Trophoblast cell (in vitro differentiated cells and primary cell): ENCODE data around the gene FGD3.

Experiments
- DNase-seq, 2 donors: peaks; one replicate each; pipeline ENCODE4 v3.0.0-alpha.2; 2016
- H2AFZ ChIP-seq: 2 replicates; pipeline ENCODE4 v1.6.1; 2013; ENCODE audit warnings: low read length, moderate library complexity, mild to moderate bottlenecking; ENCODE audit not compliant: insufficient read depth, poor library complexity
- H2AK5ac ChIP-seq: 2 replicates; pipeline ENCODE4 v1.6.1; 2013; ENCODE audit warnings: mild to moderate bottlenecking, low read length
- H2BK120ac ChIP-seq: 2 replicates; pipeline ENCODE4 v1.6.1; 2013; ENCODE audit warnings: low read length, mild to moderate bottlenecking, moderate library complexity; ENCODE audit not compliant: insufficient read depth, poor library complexity
- H2BK12ac ChIP-seq: 2 replicates; pipeline ENCODE4 v1.6.1; 2013; ENCODE audit warnings: mild to moderate bottlenecking, low read length, moderate library complexity
- H2BK5ac ChIP-seq: 2 replicates; pipeline ENCODE4 v1.6.1; 2013; ENCODE audit warnings: low read length, low read depth, moderate library complexity, mild to moderate bottlenecking; ENCODE audit not compliant: poor library complexity
- H3K14ac ChIP-seq: 2 replicates; pipeline ENCODE4 v1.6.1; 2013; ENCODE audit warnings: mild to moderate bottlenecking, low read length
- H3K18ac ChIP-seq: 2 replicates; pipeline ENCODE4 v1.6.1; 2013; ENCODE audit warnings: mild to moderate bottlenecking, low read length
- H3K23ac ChIP-seq: 2 replicates; pipeline ENCODE4 v1.6.1; 2013; ENCODE audit warnings: low read length
- H3K27ac ChIP-seq: 2 replicates; pipeline ENCODE4 v1.5.1; 2013; ENCODE audit warnings: low read depth, mild to moderate bottlenecking, inconsistent platforms, low read length, moderate library complexity
- H3K27me3 ChIP-seq: 2 replicates; pipeline ENCODE4 v1.6.1; 2013; ENCODE audit warnings: inconsistent platforms, mild to moderate bottlenecking, low read length, moderate library complexity; ENCODE audit not compliant: insufficient read depth
- H3K36me3 ChIP-seq, 2 experiments: 1 replicate in 1 of 2; 2 replicates in 1 of 2; pipeline ENCODE4 v1.6.1; 2013; ENCODE audit warnings: low read length in 2 of 2, mild to moderate bottlenecking in 2 of 2, moderate library complexity in 1 of 2; ENCODE audit not compliant: insufficient read depth in 2 of 2, control insufficient read depth in 1 of 2
- H3K4ac ChIP-seq: 2 replicates; pipeline ENCODE4 v1.6.1; 2013; ENCODE audit warnings: low read depth, mild to moderate bottlenecking, low read length, moderate library complexity
- H3K4me1 ChIP-seq, 2 experiments: 1 replicate in 1 of 2; 2 replicates in 1 of 2; pipeline ENCODE4 v1.6.1; 2013; ENCODE audit warnings: low read length in 2 of 2, mild to moderate bottlenecking in 2 of 2, moderate library complexity in 1 of 2; ENCODE audit not compliant: insufficient read depth in 2 of 2, control insufficient read depth in 1 of 2
- H3K4me2 ChIP-seq: 2 replicates; pipeline ENCODE4 v1.6.1; 2013; ENCODE audit warnings: inconsistent platforms, mild to moderate bottlenecking, low read length, moderate library complexity
- H3K4me3 ChIP-seq: 2 replicates; pipeline ENCODE4 v1.5.1; 2013; ENCODE audit warnings: mild to moderate bottlenecking, low read depth, low read length, inconsistent platforms
- H3K79me1 ChIP-seq: one replicate; pipeline ENCODE4 v1.6.1; 2013; ENCODE audit warnings: low read length
- H3K79me2 ChIP-seq: 2 replicates; pipeline ENCODE4 v1.6.1; 2013; ENCODE audit warnings: low read length, mild to moderate bottlenecking; ENCODE audit not compliant: control insufficient read depth, insufficient read depth, poor library complexity
- H3K9ac ChIP-seq: 2 replicates; pipeline ENCODE4 v1.6.1; 2013; ENCODE audit warnings: mild to moderate bottlenecking, low read length
- H3K9me3 ChIP-seq: 2 replicates; pipeline ENCODE4 v1.6.1; 2013; ENCODE audit warnings: low read depth, mild to moderate bottlenecking, control low read depth, inconsistent platforms, low read length; ENCODE audit not compliant: insufficient read depth
- H4K12ac ChIP-seq: 2 replicates; pipeline ENCODE4 v1.6.1; 2013; ENCODE audit warnings: low read depth, mild to moderate bottlenecking, low read length, moderate library complexity
- H4K8ac ChIP-seq: 2 replicates; pipeline ENCODE4 v1.6.1; 2013; ENCODE audit warnings: low read depth, mild to moderate bottlenecking, low read length, moderate library complexity
- H4K91ac ChIP-seq: one replicate; pipeline ENCODE4 v1.6.1; 2013; ENCODE audit warnings: low read depth, mild to moderate bottlenecking, low read length, moderate library complexity
- WGBS: extraction: QIAGEN DNeasy Blood & Tissue Kit; methylation state at CpG from one replicate; pipeline ENCODE4 v1.1.7; 2013; ENCODE audit warnings: missing lambda C conversion rate; ENCODE audit not compliant: insufficient read length, insufficient coverage; ENCODE audit errors: extremely low coverage; 5-methylcytosine and 5-hydroxymethylcytosine counted together

Gene FGD3

GRCh38 chr9:92986176-92987119 is 39.1 kb downstream of the FGD3 start:
- Histone ChIP-seq H3K9me3 (peaks cover 7% of the 10 kb centered on the region), H4K8ac (no peak overlapping the region), H3K4me1 (peaks cover 6 to 7% of the 10 kb centered on the region in 2 experiments), H3K23ac (no peak overlapping the region), H3K4ac (no peak overlapping the region), H3K27ac (no peak overlapping the region), H2AK5ac (no peak overlapping the region), H2AFZ (no peak overlapping the region), H3K18ac (no peak overlapping the region), H3K14ac (no peak overlapping the region), H3K4me2 (no peak overlapping the region), H3K36me3 (peaks cover 0 to 2% of the 10 kb centered on the region in 2 experiments), H4K12ac (no peak overlapping the region), H3K27me3 (no peaks in the 10 kb centered on the region), H2BK12ac (no peak overlapping the region), H2BK5ac (no peak overlapping the region), H3K9ac (no peak overlapping the region), H4K91ac (no peak overlapping the region), H3K79me2 (peaks cover 2% of the 10 kb centered on the region), H3K4me3 (no peak overlapping the region), H2BK120ac (no peak overlapping the region), H3K79me1 (peaks cover 10% of the 10 kb centered on the region)
- WGBS: no CpG with 5 or more reads among the region's 6 CpGs
- DNase-seq: peak in 1 of 2 donors; percentile 57

- no peak overlapping the region for H2AK5ac ChIP-seq
- H3K79me2 ChIP-seq: peaks cover 2% of the 10 kb centered on the region
- H2BK120ac ChIP-seq: peak overlapping the region; percentile 98
- peak overlapping the region; percentile 97 for H4K91ac ChIP-seq
- peak overlapping the region; percentile 89 for H4K8ac ChIP-seq
- peak overlapping the region; percentile 85 for H3K14ac ChIP-seq
- H3K23ac ChIP-seq: no peak overlapping the region
- H3K18ac ChIP-seq: peak overlapping the region; percentile 74
- H2BK12ac ChIP-seq: peak overlapping the region; percentile 50
- peaks cover 0 to under 1% of the 10 kb centered on the region in 2 experiments for H3K36me3 ChIP-seq
- peak overlapping the region; percentile 65 for H4K12ac ChIP-seq
- peaks cover 10% of the 10 kb centered on the region for H3K79me1 ChIP-seq
- peak; percentile 20 to 69 for DNase-seq
- H3K4ac ChIP-seq: no peak overlapping the region
- no CpG with 5 or more reads among the region's 1 CpG for WGBS
- no peaks in the 10 kb centered on the region for H3K27me3 ChIP-seq
- no peak overlapping the region for H3K4me3 ChIP-seq
- H2BK5ac ChIP-seq: peak overlapping the region; percentile 96
- H2AFZ ChIP-seq: no peak overlapping the region
- H3K4me2 ChIP-seq: no peak overlapping the region
- no peak overlapping the region for H3K9ac ChIP-seq
- H3K9me3 ChIP-seq: peaks cover 7% of the 10 kb centered on the region
- peaks cover 6 to 11% of the 10 kb centered on the region in 2 experiments for H3K4me1 ChIP-seq
- H3K27ac ChIP-seq: peak overlapping the region; percentile 59
Observed at GRCh38 chr9:92988215-92988768, 41.0 kb downstream of the FGD3 start.

GRCh38 chr9:92989561-92989960 is 42.2 kb downstream of the FGD3 start:
- H2BK120ac ChIP-seq: no peak overlapping the region
- H4K12ac ChIP-seq: no peak overlapping the region
- H3K79me2 ChIP-seq: peaks cover 2% of the 10 kb centered on the region
- no peak overlapping the region for H4K91ac ChIP-seq
- H3K4ac ChIP-seq: no peak overlapping the region
- no peaks in the 10 kb centered on the region for H3K36me3 ChIP-seq
- H2AFZ ChIP-seq: no peak overlapping the region
- peaks cover 10% of the 10 kb centered on the region for H3K79me1 ChIP-seq
- no peak overlapping the region for H3K23ac ChIP-seq
- peaks cover 6 to 11% of the 10 kb centered on the region in 2 experiments for H3K4me1 ChIP-seq
- H3K9ac ChIP-seq: no peak overlapping the region
- no peak overlapping the region for H3K14ac ChIP-seq
- H2AK5ac ChIP-seq: no peak overlapping the region
- peaks cover 7% of the 10 kb centered on the region for H3K9me3 ChIP-seq
- H4K8ac ChIP-seq: no peak overlapping the region
- H3K27me3 ChIP-seq: no peaks in the 10 kb centered on the region
- H3K18ac ChIP-seq: no peak overlapping the region
- H3K4me2 ChIP-seq: no peak overlapping the region
- no peak overlapping the region for H2BK5ac ChIP-seq
- H2BK12ac ChIP-seq: no peak overlapping the region
- peak in 1 of 2 donors; percentile 5 for DNase-seq
- no CpG with 5 or more reads among the region's 3 CpGs for WGBS
- H3K27ac ChIP-seq: no peak overlapping the region
- no peak overlapping the region for H3K4me3 ChIP-seq

- Histone ChIP-seq H3K4me3 (no peak overlapping the region), H2AK5ac (no peak overlapping the region), H3K23ac (no peak overlapping the region), H4K8ac (no peak overlapping the region), H4K91ac (no peak overlapping the region), H3K36me3 (no peaks in the 10 kb centered on the region), H2BK12ac (no peak overlapping the region), H3K27me3 (no peaks in the 10 kb centered on the region), H4K12ac (no peak overlapping the region), H2AFZ (no peak overlapping the region), H3K79me2 (peaks cover 2% of the 10 kb centered on the region), H3K9me3 (peaks cover 3% of the 10 kb centered on the region), H2BK5ac (no peak overlapping the region), H3K14ac (no peak overlapping the region), H3K18ac (no peak overlapping the region), H3K4ac (no peak overlapping the region), H3K4me1 (peaks cover 6 to 11% of the 10 kb centered on the region in 2 experiments), H3K27ac (no peak overlapping the region), H2BK120ac (no peak overlapping the region), H3K4me2 (no peak overlapping the region), H3K9ac (no peak overlapping the region), H3K79me1 (peaks cover 10% of the 10 kb centered on the region)
- WGBS: no CpG with 5 or more reads among the region's 3 CpGs
- no peak for DNase-seq
Observed at GRCh38 chr9:92990461-92990860, 43.1 kb downstream of the FGD3 start.
